Caco-2 (cell line): ENCODE results near the gene RNF126. TPM values are rescaled to one million over a fixed set of nuclear protein-coding genes. Genes with fewer than 3 reads are reported as not detected.

Source experiments
- BruUV-seq: library from RNA; stranded (reverse); fragments of 400-500 nt; replicated peaks from 2 replicates; lab custom pipeline; 2021; lab: Mats Ljungman, UMichigan
- CTCF ChIA-PET: fragments of 300-600 bp; sonication (Branson Sonifier 250); formaldehyde crosslinking; loops from one replicate; lab custom pipeline; 2022; ENCODE audit warnings: antibody characterized with exemption; lab: Charles Lee
- POLR2A ChIA-PET: fragments of 300-600 bp; sonication (Branson Sonifier 250); formaldehyde crosslinking; loops from one replicate; lab custom pipeline; 2022; ENCODE audit warnings: antibody characterized with exemption; lab: Charles Lee
- DNase-seq, 2 experiments: peaks; one replicate each; pipeline versions ENCODE4 v3.0.0 to v3.0.0-alpha.2; 2020 to 2022
- H3K27me3 ChIP-seq: replicated peaks from 2 replicates; pipeline ENCODE4 v1.6.0; 2011; ENCODE audit warnings: low read length; ENCODE audit not compliant: control insufficient read depth, insufficient read depth
- H3K36me3 ChIP-seq: 2 replicates; pipeline ENCODE4 v1.5.1; 2011; ENCODE audit warnings: low read length; ENCODE audit not compliant: control insufficient read depth, insufficient read depth
- H3K4me1 ChIP-seq: fragments of 250-450 bp; sonication (Bioruptor Pico); 2 replicates; pipeline ENCODE4 v1.5.1; 2020; ENCODE audit warnings: mild to moderate bottlenecking
- H3K4me3 ChIP-seq: 2 replicates; pipeline ENCODE4 v1.5.1; 2011; ENCODE audit warnings: low read depth, mild to moderate bottlenecking, control low read depth, low read length
- H3K9me3 ChIP-seq: fragments of 250-450 bp; sonication (Bioruptor Pico); 2 replicates; pipeline ENCODE4 v1.5.1; 2020; ENCODE audit warnings: mild to moderate bottlenecking, moderate library complexity
- H3K27ac Mint-ChIP-seq: one replicate; pipeline ENCODE4 v1.8.0; 2022; ENCODE audit warnings: mixed read lengths; ENCODE audit not compliant: unreplicated experiment
- H3K27me3 Mint-ChIP-seq: one replicate; pipeline ENCODE4 v1.8.0; 2022; ENCODE audit warnings: mixed read lengths; ENCODE audit not compliant: insufficient read depth, unreplicated experiment
- H3K36me3 Mint-ChIP-seq: one replicate; pipeline ENCODE4 v1.8.0; 2022; ENCODE audit warnings: mild to moderate bottlenecking, mixed read lengths; ENCODE audit not compliant: insufficient read depth, unreplicated experiment
- H3K4me1 Mint-ChIP-seq: one replicate; pipeline ENCODE4 v1.8.0; 2022; ENCODE audit warnings: low read depth, mixed read lengths; ENCODE audit not compliant: unreplicated experiment
- H3K4me3 Mint-ChIP-seq: one replicate; pipeline ENCODE4 v1.8.0; 2022; ENCODE audit warnings: mild to moderate bottlenecking, moderate library complexity, mixed read lengths; ENCODE audit not compliant: unreplicated experiment
- H3K9me3 Mint-ChIP-seq: one replicate; pipeline ENCODE4 v1.8.0; 2022; ENCODE audit warnings: mixed read lengths; ENCODE audit not compliant: unreplicated experiment
- CTCF ChIP-seq, 2 experiments: fragments of 200-600 bp in 1 of 2; IDR thresholded peaks; 1 replicate in 1 of 2; 2 replicates in 1 of 2; pipeline versions ENCODE4 v1.5.1 to v1.8.0; 2011 to 2022; ENCODE audit warnings: antibody characterized with exemption in 1 of 2, control low read depth in 1 of 2, inconsistent platforms in 1 of 2, low read depth in 1 of 2, low read length in 1 of 2, mild to moderate bottlenecking in 1 of 2, moderate library complexity in 1 of 2; ENCODE audit not compliant: insufficient read depth in 1 of 2, severe bottlenecking in 1 of 2, unreplicated experiment in 1 of 2
- intact Hi-C: fragments of 100-400 bp; cut with micrococcal nuclease; formaldehyde crosslinking; loops from one replicate; pipeline ENCODE4 v1.10.0; 2022; ENCODE audit not compliant: unreplicated experiment
- total RNA-seq: library from RNA; stranded (reverse); gene quantifications from 2 replicates; pipeline ENCODE4 v1.2.3, GENCODE V29; 2022

RNF126 gene
- total RNA-seq, 1 experiment from 2014 or later = 74.6 TPM

GRCh38 chr19:687569-688166 is 24.7 kb upstream of the RNF126 start:
- POLR2A ChIA-PET = no interaction called here
- Mint-ChIP-seq H3K36me3 (peaks cover 14% of the 10 kb centered on the region), H3K27ac (no peak overlapping the region), H3K9me3 (no peaks in the 10 kb centered on the region), H3K27me3 (no peaks in the 10 kb centered on the region), H3K4me1 (peaks cover 5% of the 10 kb centered on the region), H3K4me3 (no peak overlapping the region)
- TF ChIP-seq CTCF (IDR thresholded peaks at IDR 0.05; ENCODE audit: insufficient read depth in 1 of 2, low read depth in 1 of 2, low read length in 1 of 2, severe bottlenecking in 1 of 2, unreplicated experiment in 1 of 2) = no peak
- H3K9me3 ChIP-seq = no peaks in the 10 kb centered on the region
- DNase-seq = no peak
- no peaks in the 10 kb centered on the region for H3K36me3 ChIP-seq
- no peaks in the 10 kb centered on the region for H3K4me1 ChIP-seq
- H3K27me3 ChIP-seq = no peaks in the 10 kb centered on the region
- H3K4me3 ChIP-seq = no peak overlapping the region
- CTCF ChIA-PET = no interaction called here
- no TSS peak for BruUV-seq
- intact Hi-C loops = no loop called here

- Mint-ChIP-seq H3K36me3 (peaks cover 20% of the 10 kb centered on the region), H3K4me1 (peaks cover 5% of the 10 kb centered on the region), H3K27me3 (no peaks in the 10 kb centered on the region), H3K9me3 (no peaks in the 10 kb centered on the region), H3K4me3 (no peak overlapping the region), H3K27ac (no peak overlapping the region)
- Histone ChIP-seq H3K9me3 (no peaks in the 10 kb centered on the region), H3K4me1 (no peaks in the 10 kb centered on the region), H3K27me3 (no peaks in the 10 kb centered on the region), H3K36me3 (no peaks in the 10 kb centered on the region), H3K4me3 (no peak overlapping the region)
- intact Hi-C loops = no loop called here
- DNase-seq = no peak
- CTCF ChIA-PET = no interaction called here
- no peak for TF ChIP-seq CTCF (IDR thresholded peaks at IDR 0.05; ENCODE audit: insufficient read depth in 1 of 2, low read depth in 1 of 2, low read length in 1 of 2, severe bottlenecking in 1 of 2, unreplicated experiment in 1 of 2)
- POLR2A ChIA-PET = no interaction called here
- no TSS peak for BruUV-seq
These were observed 23.7 kb upstream of the RNF126 start for GRCh38 chr19:686589-687297.

GRCh38 chr19:685454-685931 is 22.5 kb upstream of the RNF126 start:
- CTCF ChIA-PET = no interaction called here
- POLR2A ChIA-PET = no interaction called here
- Histone ChIP-seq H3K36me3 (no peaks in the 10 kb centered on the region), H3K4me3 (no peak overlapping the region), H3K27me3 (no peaks in the 10 kb centered on the region), H3K4me1 (no peaks in the 10 kb centered on the region), H3K9me3 (no peaks in the 10 kb centered on the region)
- intact Hi-C loops = no loop called here
- Mint-ChIP-seq H3K4me3 (no peak overlapping the region), H3K9me3 (no peaks in the 10 kb centered on the region), H3K4me1 (peaks cover 5% of the 10 kb centered on the region), H3K27me3 (no peaks in the 10 kb centered on the region), H3K27ac (no peak overlapping the region), H3K36me3 (peaks cover 29% of the 10 kb centered on the region)
- BruUV-seq = no TSS peak
- DNase-seq = no peak
- TF ChIP-seq CTCF (IDR thresholded peaks at IDR 0.05; ENCODE audit: insufficient read depth in 1 of 2, low read depth in 1 of 2, low read length in 1 of 2, severe bottlenecking in 1 of 2, unreplicated experiment in 1 of 2) = no peak
